Vagina (tissue), 2 donors: ENCODE results near the gene ADNP. TPM values are rescaled to one million over a fixed set of nuclear protein-coding genes. Genes with fewer than 3 reads are reported as not detected.

Experiments
- DNase-seq, 2 donors: peaks; one replicate each; pipeline ENCODE4 v3.0.0-alpha.2; 2017; ENCODE audit errors: extremely low spot score in 2 of 2
- H3K27ac ChIP-seq: fragments of 200-600 bp; sonication (generic); one replicate; pipeline ENCODE4 v1.5.1; 2019
- H3K27me3 ChIP-seq: fragments of 200-600 bp; sonication (generic); one replicate; pipeline ENCODE4 v1.5.1; 2019
- H3K36me3 ChIP-seq, 2 donors: fragments of 200-600 bp; sonication (generic); one replicate each; pipeline ENCODE4 v1.5.1; 2017 to 2019
- H3K4me1 ChIP-seq: fragments of 200-600 bp; sonication (generic); one replicate; pipeline ENCODE4 v1.5.1; 2019
- H3K4me3 ChIP-seq, 2 donors: fragments of 200-600 bp; sonication (generic); 1 replicate in 1 of 2; 2 replicates in 1 of 2; pipeline ENCODE4 v1.5.1; 2016 to 2019
- H3K9me3 ChIP-seq: fragments of 200-600 bp; sonication (generic); one replicate; pipeline ENCODE4 v1.5.1; 2019
- CTCF ChIP-seq, 3 experiments: fragments of 450-650 bp in 2 of 3; fragments of 200-600 bp in 1 of 3; sonication (generic) in 1 of 3; IDR thresholded peaks; one replicate each; pipeline ENCODE4 v1.5.1; 2017 to 2019; ENCODE audit warnings: antibody characterized with exemption in 3 of 3, mild to moderate bottlenecking in 2 of 3, moderate library complexity in 2 of 3
- POLR2A ChIP-seq, 2 donors: fragments of 450-650 bp; IDR thresholded peaks; one replicate each; pipeline ENCODE4 v1.6.1; 2017; ENCODE audit warnings: antibody characterized with exemption in 2 of 2, mild to moderate bottlenecking in 2 of 2, moderate library complexity in 2 of 2
- POLR2AphosphoS5 ChIP-seq, 2 donors: sonication (generic); formaldehyde crosslinking; IDR thresholded peaks; one replicate each; pipeline ENCODE4 v1.9.0; 2017; ENCODE audit warnings: antibody characterized with exemption in 2 of 2, mild to moderate bottlenecking in 2 of 2, low read depth in 1 of 2; ENCODE audit not compliant: insufficient read depth in 1 of 2
- intact Hi-C: fragments of 100-400 bp; cut with DNase I; formaldehyde crosslinking; loops from one replicate; pipeline ENCODE4 v1.15.1; 2023
- total RNA-seq: library from RNA; depleted of rRNA; stranded (reverse); fragments of >200 nt; gene quantifications from one replicate; pipeline ENCODE4 v1.2.3, GENCODE V29; 2016

The ADNP gene
- total RNA-seq, 1 donor from 2014 or later: 51.6 TPM

GRCh38 chr20:50913690-50914375, 17.4 kb downstream of the ADNP start:
- intact Hi-C loops: no loop called here
- Histone ChIP-seq H3K27ac (no peak overlapping the region), H3K4me1 (peaks cover 94% of the 10 kb centered on the region)

DNA sequence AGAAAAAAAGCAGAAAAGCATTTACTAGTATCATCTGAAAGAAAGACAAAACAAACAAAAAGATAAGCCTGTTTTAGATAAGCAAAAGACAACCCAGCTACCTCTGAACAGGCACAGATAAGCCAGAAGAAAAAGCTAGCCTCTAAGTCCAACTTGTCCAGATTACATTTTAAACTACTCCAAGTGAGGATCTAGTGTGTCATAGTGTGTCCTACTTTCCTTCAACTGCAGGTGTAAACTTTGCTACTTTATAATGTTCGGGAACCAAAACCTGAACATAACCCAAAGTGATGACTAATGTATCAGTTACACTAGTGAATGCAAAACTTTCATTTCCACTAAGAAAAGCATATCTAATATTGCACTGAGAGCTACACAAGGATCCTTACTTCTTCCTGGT, 19.5 kb downstream of the ADNP start:
- intact Hi-C loops: no loop called here
- TF ChIP-seq CTCF (IDR thresholded peaks at IDR 0.05): no peak
- H3K4me3 ChIP-seq: no peak overlapping the region
- H3K27ac ChIP-seq: no peak overlapping the region
- peaks cover 79% of the 10 kb centered on the region for H3K4me1 ChIP-seq
- H3K36me3 ChIP-seq: no peaks in the 10 kb centered on the region
- no peaks in the 10 kb centered on the region for H3K9me3 ChIP-seq
- no peak for DNase-seq
- no peaks in the 10 kb centered on the region for H3K27me3 ChIP-seq

More at GRCh38 chr20:50913690-50914375, 17.4 kb downstream of the ADNP start:
- H3K9me3 ChIP-seq: no peaks in the 10 kb centered on the region
- no peak for DNase-seq
- no peak overlapping the region for H3K4me3 ChIP-seq
- TF ChIP-seq POLR2A (IDR thresholded peaks at IDR 0.05): no peak
- TF ChIP-seq CTCF (IDR thresholded peaks at IDR 0.05): no peak
- TF ChIP-seq POLR2AphosphoS5 (IDR thresholded peaks at IDR 0.05; ENCODE audit: insufficient read depth in 1 of 2, low read depth in 1 of 2): no peak
- no peaks in the 10 kb centered on the region for H3K36me3 ChIP-seq
- no peaks in the 10 kb centered on the region for H3K27me3 ChIP-seq

- Histone ChIP-seq H3K4me1 (peaks cover 79% of the 10 kb centered on the region), H3K27me3 (no peaks in the 10 kb centered on the region), H3K4me3 (no peak overlapping the region), H3K36me3 (no peaks in the 10 kb centered on the region), H3K9me3 (no peaks in the 10 kb centered on the region), H3K27ac (peak overlapping the region; percentile 21)
- TF ChIP-seq CTCF (IDR thresholded peaks at IDR 0.05) (no peak), POLR2AphosphoS5 (IDR thresholded peaks at IDR 0.05; ENCODE audit: insufficient read depth in 1 of 2, low read depth in 1 of 2) (no peak), POLR2A (IDR thresholded peaks at IDR 0.05) (no peak)
- intact Hi-C loops: no loop called here
- no peak for DNase-seq
Measured at GRCh38 chr20:50911030-50911429, 20.2 kb downstream of the ADNP start.

GRCh38 chr20:50909413-50909812, 21.8 kb downstream of the ADNP start:
- no peak overlapping the region for H3K27ac ChIP-seq
- intact Hi-C loops: no loop called here
- DNase-seq: no peak
- H3K4me3 ChIP-seq: no peak overlapping the region
- H3K36me3 ChIP-seq: no peaks in the 10 kb centered on the region
- TF ChIP-seq POLR2AphosphoS5 (IDR thresholded peaks at IDR 0.05; ENCODE audit: insufficient read depth in 1 of 2, low read depth in 1 of 2): no peak
- TF ChIP-seq POLR2A (IDR thresholded peaks at IDR 0.05): no peak
- no peak for TF ChIP-seq CTCF (IDR thresholded peaks at IDR 0.05)
- no peaks in the 10 kb centered on the region for H3K9me3 ChIP-seq
- H3K27me3 ChIP-seq: no peaks in the 10 kb centered on the region
- H3K4me1 ChIP-seq: peaks cover 77% of the 10 kb centered on the region

GRCh38 chr20:50904067-50904570, 27.1 kb downstream of the ADNP start:
- no peak for DNase-seq
- Histone ChIP-seq H3K4me3 (no peak overlapping the region), H3K27me3 (no peaks in the 10 kb centered on the region), H3K9me3 (no peaks in the 10 kb centered on the region), H3K27ac (no peak overlapping the region), H3K36me3 (peaks cover 0 to 20% of the 10 kb centered on the region in 2 donors), H3K4me1 (peaks cover 47% of the 10 kb centered on the region)
- TF ChIP-seq POLR2A (IDR thresholded peaks at IDR 0.05): no peak
- TF ChIP-seq POLR2AphosphoS5 (IDR thresholded peaks at IDR 0.05; ENCODE audit: insufficient read depth in 1 of 2, low read depth in 1 of 2): no peak
- TF ChIP-seq CTCF (IDR thresholded peaks at IDR 0.05): no peak
- intact Hi-C loops: no loop called here
